ENCODE data around the gene QKI. TPM values are rescaled to one million over a fixed set of nuclear protein-coding genes. Genes with fewer than 3 reads are reported as not detected.
"Not testable (repeated sequence)": the region's sequence is repeated elsewhere in the genome, so short reads cannot be mapped to it uniquely, and the experiment has no call there.

The QKI gene
- total RNA-seq, 2 experiments from 2014 or later: 70.9 TPM

- H3K9me3 Mint-ChIP-seq; DNase-seq; POLR2A ChIA-PET; ATAC-seq (ENCODE audit: low read depth); H3K36me3 Mint-ChIP-seq; H3K27me3 Mint-ChIP-seq; H3K4me3 Mint-ChIP-seq; H3K4me1 Mint-ChIP-seq; H3K27ac Mint-ChIP-seq: not testable (repeated sequence)
Observed at GRCh38 chr6:163383396-163383795, 31.1 kb upstream of the QKI start.

GRCh38 chr6:163383912-163384311 lies 30.6 kb upstream of the QKI start:
- POLR2A ChIA-PET: no interaction called here
- no peak overlapping the region for H3K4me3 Mint-ChIP-seq
- ATAC-seq (ENCODE audit: low read depth) (no peak), DNase-seq (no peak)
- no peak overlapping the region for H3K27ac Mint-ChIP-seq
- H3K9me3 Mint-ChIP-seq: no peaks in the 10 kb centered on the region
- H3K4me1 Mint-ChIP-seq: no peaks in the 10 kb centered on the region
- no peaks in the 10 kb centered on the region for H3K27me3 Mint-ChIP-seq
- H3K36me3 Mint-ChIP-seq: no peaks in the 10 kb centered on the region

GRCh38 chr6:163384510-163384909 lies 30.0 kb upstream of the QKI start:
- no peaks in the 10 kb centered on the region for H3K4me1 Mint-ChIP-seq
- no peaks in the 10 kb centered on the region for H3K27me3 Mint-ChIP-seq
- no peak overlapping the region for H3K27ac Mint-ChIP-seq
- H3K36me3 Mint-ChIP-seq: no peaks in the 10 kb centered on the region
- no peaks in the 10 kb centered on the region for H3K9me3 Mint-ChIP-seq
- ATAC-seq (ENCODE audit: low read depth) (no peak), DNase-seq (no peak)
- H3K4me3 Mint-ChIP-seq: no peak overlapping the region
- POLR2A ChIA-PET: no interaction called here

- H3K27me3 Mint-ChIP-seq; POLR2A ChIA-PET; H3K4me1 Mint-ChIP-seq; ATAC-seq (ENCODE audit: low read depth); H3K4me3 Mint-ChIP-seq; H3K9me3 Mint-ChIP-seq; H3K27ac Mint-ChIP-seq; DNase-seq; H3K36me3 Mint-ChIP-seq: not testable (repeated sequence)
Observed at GRCh38 chr6:163385503-163385902, 29.0 kb upstream of the QKI start.

GRCh38 chr6:163386329-163386908 lies 28.1 kb upstream of the QKI start:
- POLR2A ChIA-PET: no interaction called here
- no peak overlapping the region for H3K4me3 Mint-ChIP-seq
- no peaks in the 10 kb centered on the region for H3K27me3 Mint-ChIP-seq
- no peaks in the 10 kb centered on the region for H3K36me3 Mint-ChIP-seq
- H3K4me1 Mint-ChIP-seq: no peaks in the 10 kb centered on the region
- ATAC-seq (ENCODE audit: low read depth): no peak
- DNase-seq: no peak
- no peak overlapping the region for H3K27ac Mint-ChIP-seq
- no peaks in the 10 kb centered on the region for H3K9me3 Mint-ChIP-seq

GRCh38 chr6:163387317-163387716 lies 27.2 kb upstream of the QKI start:
- Mint-ChIP-seq H3K27me3 (peaks cover 3% of the 10 kb centered on the region), H3K9me3 (no peaks in the 10 kb centered on the region), H3K4me1 (no peaks in the 10 kb centered on the region), H3K27ac (no peak overlapping the region), H3K36me3 (no peaks in the 10 kb centered on the region), H3K4me3 (no peak overlapping the region)
- ATAC-seq (ENCODE audit: low read depth): no peak
- DNase-seq: no peak
- POLR2A ChIA-PET: no interaction called here

- no peak overlapping the region for H3K27ac Mint-ChIP-seq
- no peaks in the 10 kb centered on the region for H3K4me1 Mint-ChIP-seq
- H3K4me3 Mint-ChIP-seq: no peak overlapping the region
- POLR2A ChIA-PET: no interaction called here
- no peak for DNase-seq
- no peak for ATAC-seq (ENCODE audit: low read depth)
- peaks cover 3% of the 10 kb centered on the region for H3K27me3 Mint-ChIP-seq
- no peaks in the 10 kb centered on the region for H3K36me3 Mint-ChIP-seq
- H3K9me3 Mint-ChIP-seq: no peaks in the 10 kb centered on the region
Observed at GRCh38 chr6:163389354-163389753, 25.2 kb upstream of the QKI start.

- POLR2A ChIA-PET: no interaction called here
Observed at GRCh38 chr6:163390770-163391169, 23.7 kb upstream of the QKI start.

GRCh38 chr6:163391985-163392384 lies 22.5 kb upstream of the QKI start:
- Mint-ChIP-seq H3K27ac (no peak overlapping the region), H3K4me1 (peaks cover 6% of the 10 kb centered on the region), H3K27me3 (peaks cover 20% of the 10 kb centered on the region), H3K36me3 (no peaks in the 10 kb centered on the region), H3K4me3 (no peak overlapping the region), H3K9me3 (no peaks in the 10 kb centered on the region)
- no peak for DNase-seq
- POLR2A ChIA-PET: no interaction called here
- ATAC-seq (ENCODE audit: low read depth): no peak

More at GRCh38 chr6:163390770-163391169, 23.7 kb upstream of the QKI start:
- H3K9me3 Mint-ChIP-seq: no peaks in the 10 kb centered on the region
- no peaks in the 10 kb centered on the region for H3K36me3 Mint-ChIP-seq
- DNase-seq (no peak), ATAC-seq (ENCODE audit: low read depth) (no peak)
- H3K4me1 Mint-ChIP-seq: no peaks in the 10 kb centered on the region
- H3K27ac Mint-ChIP-seq: no peak overlapping the region
- no peak overlapping the region for H3K4me3 Mint-ChIP-seq
- peaks cover 9% of the 10 kb centered on the region for H3K27me3 Mint-ChIP-seq

- Mint-ChIP-seq H3K27me3 (peaks cover 25% of the 10 kb centered on the region), H3K36me3 (no peaks in the 10 kb centered on the region), H3K27ac (no peak overlapping the region), H3K4me3 (no peak overlapping the region), H3K9me3 (no peaks in the 10 kb centered on the region), H3K4me1 (peaks cover 6% of the 10 kb centered on the region)
- ATAC-seq (ENCODE audit: low read depth): no peak
- POLR2A ChIA-PET: no interaction called here
- no peak for DNase-seq
Observed at GRCh38 chr6:163392533-163392932, 22.0 kb upstream of the QKI start.

GRCh38 chr6:163393923-163394322 lies 20.6 kb upstream of the QKI start:
- Mint-ChIP-seq H3K27me3 (peaks cover 33% of the 10 kb centered on the region), H3K27ac (no peak overlapping the region), H3K4me3 (no peak overlapping the region), H3K4me1 (peaks cover 6% of the 10 kb centered on the region), H3K9me3 (no peaks in the 10 kb centered on the region), H3K36me3 (no peaks in the 10 kb centered on the region)
- POLR2A ChIA-PET: no interaction called here
- no peak for ATAC-seq (ENCODE audit: low read depth)
- no peak for DNase-seq

- ATAC-seq (ENCODE audit: low read depth) (no peak), DNase-seq (no peak)
- POLR2A ChIA-PET: no interaction called here
- H3K27me3 Mint-ChIP-seq: peaks cover 33% of the 10 kb centered on the region
- H3K4me3 Mint-ChIP-seq: no peak overlapping the region
- no peaks in the 10 kb centered on the region for H3K9me3 Mint-ChIP-seq
- H3K36me3 Mint-ChIP-seq: no peaks in the 10 kb centered on the region
- H3K4me1 Mint-ChIP-seq: peaks cover 6% of the 10 kb centered on the region
- H3K27ac Mint-ChIP-seq: no peak overlapping the region
Observed at GRCh38 chr6:163394659-163395058, 19.9 kb upstream of the QKI start.

- Mint-ChIP-seq H3K27me3 (peaks cover 33% of the 10 kb centered on the region), H3K27ac (no peak overlapping the region), H3K4me1 (peaks cover 6% of the 10 kb centered on the region), H3K36me3 (no peaks in the 10 kb centered on the region), H3K9me3 (no peaks in the 10 kb centered on the region), H3K4me3 (no peak overlapping the region)
- DNase-seq: no peak
- POLR2A ChIA-PET: no interaction called here
- no peak for ATAC-seq (ENCODE audit: low read depth)
Observed at GRCh38 chr6:163395122-163395830, 19.2 kb upstream of the QKI start.

- no peak overlapping the region for H3K4me3 Mint-ChIP-seq
- peaks cover 6% of the 10 kb centered on the region for H3K4me1 Mint-ChIP-seq
- peaks cover 33% of the 10 kb centered on the region for H3K27me3 Mint-ChIP-seq
- POLR2A ChIA-PET: no interaction called here
- no peaks in the 10 kb centered on the region for H3K36me3 Mint-ChIP-seq
- no peak for ATAC-seq (ENCODE audit: low read depth)
- H3K9me3 Mint-ChIP-seq: no peaks in the 10 kb centered on the region
- no peak for DNase-seq
- H3K27ac Mint-ChIP-seq: no peak overlapping the region
Observed at GRCh38 chr6:163395831-163396185, 18.7 kb upstream of the QKI start.

Measured in activated naive CD8-positive, alpha-beta T cell treated with anti-CD3 and anti-CD28 coated beads, Interleukin-2, amount 10 ng/mL, durations not matched to agents 7 days and 5 days (primary cell).